Astrocyte (in vitro differentiated cells and primary cell): ENCODE measurements around the gene FARS2. TPM values are rescaled to one million over a fixed set of nuclear protein-coding genes. Genes with fewer than 3 reads are reported as not detected.

Experiments used
- DNase-seq: peaks from one replicate; pipeline ENCODE4 v3.0.0-alpha.2; 2010; ENCODE audit warnings: low read depth
- FAIRE-seq: peaks from 2 replicates; lab custom pipeline; 2011; peaks lifted over from hg19 to GRCh38; lab: Jason Lieb, UNC
- H2AFZ ChIP-seq: 2 replicates; pipeline ENCODE4 v1.6.0; 2012; ENCODE audit warnings: low read depth, low read length, inconsistent platforms
- H3K27ac ChIP-seq: 2 replicates; pipeline ENCODE4 v1.5.1; 2011; ENCODE audit warnings: low read depth, low read length, inconsistent platforms
- H3K27me3 ChIP-seq: 2 replicates; pipeline ENCODE4 v1.6.0; 2011; ENCODE audit warnings: low read length, inconsistent platforms; ENCODE audit not compliant: insufficient read depth
- H3K36me3 ChIP-seq: 2 replicates; pipeline ENCODE4 v1.5.1; 2011; ENCODE audit warnings: low read length, inconsistent platforms; ENCODE audit not compliant: insufficient read depth
- H3K4me1 ChIP-seq: 2 replicates; pipeline ENCODE4 v1.5.1; 2011; ENCODE audit warnings: low read length, inconsistent platforms; ENCODE audit not compliant: insufficient read depth
- H3K4me2 ChIP-seq: 2 replicates; pipeline ENCODE4 v1.6.0; 2012; ENCODE audit warnings: low read length, inconsistent platforms
- H3K4me3 ChIP-seq: 2 replicates; pipeline ENCODE4 v1.5.1; 2011; ENCODE audit warnings: low read depth, mild to moderate bottlenecking, low read length, inconsistent platforms; ENCODE audit not compliant: insufficient read depth
- H3K79me2 ChIP-seq: 2 replicates; pipeline ENCODE4 v1.6.0; 2012; ENCODE audit warnings: mild to moderate bottlenecking, low read length, inconsistent platforms; ENCODE audit not compliant: insufficient read depth
- H3K9ac ChIP-seq: 2 replicates; pipeline ENCODE4 v1.6.0; 2012; ENCODE audit warnings: mild to moderate bottlenecking, low read length, inconsistent platforms
- H3K9me3 ChIP-seq: 2 replicates; pipeline ENCODE4 v1.5.1; 2012; ENCODE audit warnings: low read depth, mild to moderate bottlenecking, low read length, inconsistent platforms; ENCODE audit not compliant: insufficient read depth
- H4K20me1 ChIP-seq: 2 replicates; pipeline ENCODE4 v1.6.0; 2012; ENCODE audit warnings: low read length, inconsistent platforms; ENCODE audit not compliant: insufficient read depth
- H3K27ac Mint-ChIP-seq: one replicate; pipeline ENCODE4 v1.8.0; 2021; ENCODE audit warnings: mild to moderate bottlenecking, mixed read lengths; ENCODE audit not compliant: unreplicated experiment
- H3K27me3 Mint-ChIP-seq: one replicate; pipeline ENCODE4 v1.8.0; 2021; ENCODE audit warnings: low read depth, mixed read lengths; ENCODE audit not compliant: unreplicated experiment
- H3K36me3 Mint-ChIP-seq: one replicate; pipeline ENCODE4 v1.8.0; 2021; ENCODE audit warnings: low read depth, mixed read lengths; ENCODE audit not compliant: unreplicated experiment
- H3K4me1 Mint-ChIP-seq: one replicate; pipeline ENCODE4 v1.8.0; 2021; ENCODE audit warnings: low read depth, mixed read lengths; ENCODE audit not compliant: unreplicated experiment
- H3K4me3 Mint-ChIP-seq: one replicate; pipeline ENCODE4 v1.8.0; 2021; ENCODE audit warnings: mild to moderate bottlenecking, moderate library complexity, mixed read lengths; ENCODE audit not compliant: unreplicated experiment
- H3K9me3 Mint-ChIP-seq: one replicate; pipeline ENCODE4 v1.8.0; 2021; ENCODE audit warnings: mild to moderate bottlenecking, mixed read lengths; ENCODE audit not compliant: unreplicated experiment
- EZH2 ChIP-seq: IDR thresholded peaks from 2 replicates; pipeline ENCODE4 v1.6.1; 2012; ENCODE audit warnings: mild to moderate bottlenecking, low read length, inconsistent platforms; ENCODE audit not compliant: insufficient read depth
- total RNA-seq: library from RNA; stranded (reverse); gene quantifications from 2 replicates; pipeline ENCODE4 v1.2.1, GENCODE V29; 2021
- TF ChIP-seq, protein P1 (sequence below): IDR thresholded peaks from 2 replicates; pipeline ENCODE4 v1.5.1; 2011; ENCODE audit warnings: low read depth, mild to moderate bottlenecking, inconsistent platforms, low read length, moderate library complexity; ENCODE audit not compliant: insufficient read depth

FARS2 gene
- total RNA-seq, 1 donor from 2014 or later: 13.3 TPM

DNA sequence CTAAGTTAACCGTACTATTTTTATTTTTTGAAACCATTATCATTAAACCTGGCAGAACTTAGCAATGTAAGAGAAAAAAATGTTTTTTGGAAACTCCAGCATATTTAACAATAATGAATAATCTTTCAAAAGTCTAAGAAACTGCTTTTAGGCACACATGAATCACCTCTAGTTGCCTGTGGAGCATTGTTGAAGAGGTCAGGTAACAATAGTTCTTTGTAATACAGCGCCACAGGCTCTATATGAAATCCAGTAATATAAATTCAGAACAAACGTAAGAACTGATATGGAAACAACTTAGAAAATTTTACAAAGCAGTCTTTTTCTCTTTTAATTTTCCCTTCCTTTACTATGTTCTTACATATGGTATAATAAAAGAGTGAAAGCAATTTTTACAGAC is 10.9 kb upstream of the FARS2 start:
- H3K4me1 Mint-ChIP-seq: peaks cover 16% of the 10 kb centered on the region
- Histone ChIP-seq H4K20me1 (peaks cover 32% of the 10 kb centered on the region), H3K9ac (no peak overlapping the region), H3K9me3 (no peaks in the 10 kb centered on the region), H3K27me3 (no peaks in the 10 kb centered on the region), H3K4me3 (no peak overlapping the region), H3K4me1 (no peaks in the 10 kb centered on the region), H3K79me2 (peaks cover 31% of the 10 kb centered on the region), H3K4me2 (no peak overlapping the region), H3K27ac (no peak overlapping the region), H2AFZ (no peak overlapping the region), H3K36me3 (peaks cover 3% of the 10 kb centered on the region)
- H3K36me3 Mint-ChIP-seq: peaks cover 6% of the 10 kb centered on the region
- DNase-seq (no peak), FAIRE-seq (no peak)
- no peak for TF ChIP-seq EZH2
- TF ChIP-seq, protein P1, sequence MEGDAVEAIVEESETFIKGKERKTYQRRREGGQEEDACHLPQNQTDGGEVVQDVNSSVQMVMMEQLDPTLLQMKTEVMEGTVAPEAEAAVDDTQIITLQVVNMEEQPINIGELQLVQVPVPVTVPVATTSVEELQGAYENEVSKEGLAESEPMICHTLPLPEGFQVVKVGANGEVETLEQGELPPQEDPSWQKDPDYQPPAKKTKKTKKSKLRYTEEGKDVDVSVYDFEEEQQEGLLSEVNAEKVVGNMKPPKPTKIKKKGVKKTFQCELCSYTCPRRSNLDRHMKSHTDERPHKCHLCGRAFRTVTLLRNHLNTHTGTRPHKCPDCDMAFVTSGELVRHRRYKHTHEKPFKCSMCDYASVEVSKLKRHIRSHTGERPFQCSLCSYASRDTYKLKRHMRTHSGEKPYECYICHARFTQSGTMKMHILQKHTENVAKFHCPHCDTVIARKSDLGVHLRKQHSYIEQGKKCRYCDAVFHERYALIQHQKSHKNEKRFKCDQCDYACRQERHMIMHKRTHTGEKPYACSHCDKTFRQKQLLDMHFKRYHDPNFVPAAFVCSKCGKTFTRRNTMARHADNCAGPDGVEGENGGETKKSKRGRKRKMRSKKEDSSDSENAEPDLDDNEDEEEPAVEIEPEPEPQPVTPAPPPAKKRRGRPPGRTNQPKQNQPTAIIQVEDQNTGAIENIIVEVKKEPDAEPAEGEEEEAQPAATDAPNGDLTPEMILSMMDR: no peak
- H3K27me3 Mint-ChIP-seq: no peaks in the 10 kb centered on the region
- no peak overlapping the region for H3K4me3 Mint-ChIP-seq
- H3K9me3 Mint-ChIP-seq: no peaks in the 10 kb centered on the region
- H3K27ac Mint-ChIP-seq: no peak overlapping the region

DNA sequence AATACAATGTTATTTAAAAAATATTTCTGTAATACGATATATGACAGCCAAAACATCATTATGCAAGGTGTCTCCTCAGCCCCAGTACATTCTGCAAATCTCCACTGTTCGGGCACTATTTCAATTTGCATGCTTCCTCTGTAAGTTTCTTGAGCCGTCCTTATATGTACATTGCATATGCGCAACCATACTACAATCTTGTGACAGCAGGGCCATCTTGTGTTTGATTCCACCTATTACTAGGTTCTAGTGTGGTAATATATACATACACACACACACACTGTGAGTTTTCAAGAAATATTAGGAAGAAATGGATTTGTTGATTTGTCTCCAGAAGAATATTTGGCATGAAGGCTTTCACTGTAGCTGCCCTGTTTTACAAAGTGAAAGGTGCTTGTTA is 10.4 kb upstream of the FARS2 start:
- H3K27ac ChIP-seq: no peak overlapping the region
- Mint-ChIP-seq H3K27me3 (no peaks in the 10 kb centered on the region), H3K36me3 (peaks cover 6% of the 10 kb centered on the region), H3K4me1 (peaks cover 16% of the 10 kb centered on the region), H3K4me3 (no peak overlapping the region), H3K27ac (no peak overlapping the region), H3K9me3 (no peaks in the 10 kb centered on the region)
- peaks cover 27% of the 10 kb centered on the region for H3K79me2 ChIP-seq
- peaks cover 29% of the 10 kb centered on the region for H4K20me1 ChIP-seq
- no peak overlapping the region for H2AFZ ChIP-seq
- no peak overlapping the region for H3K9ac ChIP-seq
- no peak overlapping the region for H3K4me3 ChIP-seq
- DNase-seq (no peak), FAIRE-seq (no peak)
- H3K27me3 ChIP-seq: no peaks in the 10 kb centered on the region
- no peaks in the 10 kb centered on the region for H3K4me1 ChIP-seq
- H3K4me2 ChIP-seq: no peak overlapping the region
- H3K36me3 ChIP-seq: no peaks in the 10 kb centered on the region
- H3K9me3 ChIP-seq: no peaks in the 10 kb centered on the region
- TF ChIP-seq EZH2: no peak
- TF ChIP-seq, protein P1: no peak

DNA sequence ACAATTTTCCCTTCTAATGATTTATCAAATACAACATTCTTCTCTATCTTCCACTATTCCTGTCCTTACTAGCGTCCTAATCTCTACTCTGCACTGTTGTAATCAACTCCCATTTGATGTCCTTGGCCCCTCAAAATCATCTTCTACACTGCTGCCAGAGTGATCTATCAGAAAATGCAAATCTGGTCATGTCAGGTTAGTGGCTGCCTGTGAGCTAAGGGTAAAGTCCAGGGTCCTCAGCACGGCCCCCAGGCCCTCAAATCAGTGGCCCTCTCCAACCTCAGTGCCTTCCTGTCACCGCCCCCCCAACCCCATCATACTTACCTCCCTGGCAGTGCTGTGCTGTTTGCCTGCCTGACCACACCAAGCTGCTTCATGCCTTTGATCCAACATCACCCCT is 4.4 kb upstream of the FARS2 start:
- no peak overlapping the region for H3K27ac Mint-ChIP-seq
- peaks cover 9% of the 10 kb centered on the region for H3K4me1 Mint-ChIP-seq
- peaks cover 12% of the 10 kb centered on the region for H3K36me3 Mint-ChIP-seq
- Histone ChIP-seq H2AFZ (no peak overlapping the region), H4K20me1 (peaks cover 5% of the 10 kb centered on the region), H3K27ac (no peak overlapping the region), H3K27me3 (no peaks in the 10 kb centered on the region), H3K9me3 (no peaks in the 10 kb centered on the region), H3K4me2 (no peak overlapping the region), H3K79me2 (peaks cover 48% of the 10 kb centered on the region), H3K4me3 (no peak overlapping the region), H3K36me3 (no peaks in the 10 kb centered on the region), H3K4me1 (peaks cover 7% of the 10 kb centered on the region), H3K9ac (no peak overlapping the region)
- no peak overlapping the region for H3K4me3 Mint-ChIP-seq
- no peaks in the 10 kb centered on the region for H3K27me3 Mint-ChIP-seq
- DNase-seq: no peak
- no peak for FAIRE-seq
- H3K9me3 Mint-ChIP-seq: no peaks in the 10 kb centered on the region
- TF ChIP-seq, protein P1: no peak
- TF ChIP-seq EZH2: no peak
